ENCODE data around the gene FAF1.

DNA sequence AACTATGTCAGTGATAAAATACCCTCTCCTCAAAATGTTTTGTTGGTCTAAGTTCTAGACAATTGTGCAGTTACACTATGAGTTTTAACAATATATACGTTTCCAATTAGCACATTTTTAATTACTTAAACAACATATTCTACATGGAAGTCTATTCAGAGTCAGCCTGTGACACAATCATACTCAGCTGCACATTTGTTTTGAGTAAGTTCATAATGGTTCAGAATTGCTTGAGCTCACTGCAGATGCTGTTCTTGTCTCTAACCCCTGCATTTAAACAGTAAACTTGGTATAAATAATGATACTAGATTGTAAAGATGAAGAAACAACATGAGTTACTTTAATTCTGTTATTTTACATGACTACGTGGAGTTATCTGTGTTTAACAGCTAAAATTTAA lies 40.6 kb upstream of the FAF1 start:
- TF ChIP-seq, protein P1, sequence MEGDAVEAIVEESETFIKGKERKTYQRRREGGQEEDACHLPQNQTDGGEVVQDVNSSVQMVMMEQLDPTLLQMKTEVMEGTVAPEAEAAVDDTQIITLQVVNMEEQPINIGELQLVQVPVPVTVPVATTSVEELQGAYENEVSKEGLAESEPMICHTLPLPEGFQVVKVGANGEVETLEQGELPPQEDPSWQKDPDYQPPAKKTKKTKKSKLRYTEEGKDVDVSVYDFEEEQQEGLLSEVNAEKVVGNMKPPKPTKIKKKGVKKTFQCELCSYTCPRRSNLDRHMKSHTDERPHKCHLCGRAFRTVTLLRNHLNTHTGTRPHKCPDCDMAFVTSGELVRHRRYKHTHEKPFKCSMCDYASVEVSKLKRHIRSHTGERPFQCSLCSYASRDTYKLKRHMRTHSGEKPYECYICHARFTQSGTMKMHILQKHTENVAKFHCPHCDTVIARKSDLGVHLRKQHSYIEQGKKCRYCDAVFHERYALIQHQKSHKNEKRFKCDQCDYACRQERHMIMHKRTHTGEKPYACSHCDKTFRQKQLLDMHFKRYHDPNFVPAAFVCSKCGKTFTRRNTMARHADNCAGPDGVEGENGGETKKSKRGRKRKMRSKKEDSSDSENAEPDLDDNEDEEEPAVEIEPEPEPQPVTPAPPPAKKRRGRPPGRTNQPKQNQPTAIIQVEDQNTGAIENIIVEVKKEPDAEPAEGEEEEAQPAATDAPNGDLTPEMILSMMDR (IDR thresholded peaks at IDR 0.05): no peak
- no peak for TF ChIP-seq POLR2A (IDR thresholded peaks at IDR 0.05)
